IPS-NIHi11 (cell line): ENCODE results near the gene SLC25A22.
A peak's percentile ranks its signal among the peaks of the same experiment; 100 is the strongest.

Source experiments
- DNase-seq: peaks from one replicate; pipeline ENCODE4 v3.0.0; 2012; ENCODE audit warnings: mixed read lengths, low spot score

Gene SLC25A22

DNA sequence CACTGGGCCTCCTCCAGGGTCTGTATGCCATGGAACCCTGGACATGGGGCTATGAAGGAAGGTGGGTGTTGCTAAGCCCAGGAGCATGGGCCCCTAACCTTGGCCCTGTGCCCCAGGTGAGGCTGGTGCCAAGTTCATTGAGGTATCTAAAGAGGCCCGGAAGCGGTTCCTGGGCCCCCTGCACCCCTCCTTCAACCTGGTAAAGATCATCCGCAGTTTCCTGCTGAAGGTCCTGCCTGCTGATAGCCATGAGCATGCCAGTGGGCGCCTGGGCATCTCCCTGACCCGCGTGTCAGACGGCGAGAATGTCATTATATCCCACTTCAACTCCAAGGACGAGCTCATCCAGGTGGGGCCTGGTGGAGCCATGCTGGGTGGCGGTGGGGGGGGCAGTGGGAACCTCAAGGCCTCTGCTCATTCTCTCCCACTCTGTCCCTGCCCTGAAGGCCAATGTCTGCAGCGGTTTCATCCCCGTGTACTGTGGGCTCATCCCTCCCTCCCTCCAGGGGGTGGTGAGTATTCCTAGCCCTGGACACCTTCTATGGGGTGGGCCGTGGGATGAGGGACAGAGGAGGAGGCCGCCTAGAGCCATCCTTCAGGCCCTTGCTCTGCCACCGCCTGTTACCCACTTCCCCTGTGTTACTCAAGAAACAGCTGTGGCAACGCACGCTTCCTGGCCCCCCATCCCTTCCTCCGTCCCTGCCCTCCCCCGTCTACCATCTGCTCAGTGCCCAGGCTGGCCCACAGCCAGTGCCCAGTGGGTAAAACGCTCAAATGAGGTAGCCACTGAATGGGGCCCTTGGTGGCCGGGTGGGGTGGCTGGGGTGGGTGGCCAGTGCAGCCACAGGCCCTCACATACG lies 23.7 kb upstream of the SLC25A22 start:
- DNase-seq: no peak

DNA sequence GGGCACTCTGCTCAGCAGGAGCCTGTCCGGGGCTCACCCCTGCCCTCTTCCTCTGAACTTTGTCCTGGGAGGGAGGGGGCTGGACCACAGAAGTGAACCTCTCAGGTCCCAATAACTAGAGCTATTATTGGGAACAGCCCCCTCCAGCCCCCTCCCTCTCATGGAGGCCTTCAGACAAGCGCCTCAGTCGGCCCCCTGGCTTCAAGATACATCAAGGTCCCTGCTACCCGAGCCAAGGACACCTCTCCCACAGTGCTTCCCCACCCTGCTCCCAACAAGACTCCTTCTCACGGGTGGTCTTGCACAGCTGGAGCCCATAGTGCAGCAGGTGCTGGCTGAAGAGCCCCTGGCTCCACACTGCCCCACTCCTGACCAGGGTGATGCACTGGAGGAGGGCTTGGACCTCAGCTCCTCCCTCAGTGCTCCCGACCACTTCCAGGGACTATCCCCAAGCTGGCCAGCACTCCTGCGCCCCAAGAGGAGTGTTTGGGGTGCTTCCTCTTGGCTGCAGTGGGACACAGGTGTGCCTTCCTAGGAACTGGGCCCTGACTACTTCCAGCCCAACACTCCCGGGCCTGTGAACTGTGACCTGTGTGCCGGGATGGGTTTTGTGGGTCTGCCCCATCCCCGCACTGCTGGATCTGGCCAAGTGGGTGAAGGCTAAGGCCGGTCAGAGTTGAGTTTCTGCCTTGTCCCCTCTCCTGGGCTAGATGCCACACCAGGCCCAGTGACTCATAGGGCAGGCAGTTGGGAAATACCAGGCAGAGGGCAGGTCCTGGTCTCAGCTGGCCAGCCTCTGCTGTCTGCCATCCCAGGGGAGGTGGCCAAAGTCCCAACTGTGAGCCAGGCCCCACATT lies 22.8 kb upstream of the SLC25A22 start:
- no peak for DNase-seq

DNA sequence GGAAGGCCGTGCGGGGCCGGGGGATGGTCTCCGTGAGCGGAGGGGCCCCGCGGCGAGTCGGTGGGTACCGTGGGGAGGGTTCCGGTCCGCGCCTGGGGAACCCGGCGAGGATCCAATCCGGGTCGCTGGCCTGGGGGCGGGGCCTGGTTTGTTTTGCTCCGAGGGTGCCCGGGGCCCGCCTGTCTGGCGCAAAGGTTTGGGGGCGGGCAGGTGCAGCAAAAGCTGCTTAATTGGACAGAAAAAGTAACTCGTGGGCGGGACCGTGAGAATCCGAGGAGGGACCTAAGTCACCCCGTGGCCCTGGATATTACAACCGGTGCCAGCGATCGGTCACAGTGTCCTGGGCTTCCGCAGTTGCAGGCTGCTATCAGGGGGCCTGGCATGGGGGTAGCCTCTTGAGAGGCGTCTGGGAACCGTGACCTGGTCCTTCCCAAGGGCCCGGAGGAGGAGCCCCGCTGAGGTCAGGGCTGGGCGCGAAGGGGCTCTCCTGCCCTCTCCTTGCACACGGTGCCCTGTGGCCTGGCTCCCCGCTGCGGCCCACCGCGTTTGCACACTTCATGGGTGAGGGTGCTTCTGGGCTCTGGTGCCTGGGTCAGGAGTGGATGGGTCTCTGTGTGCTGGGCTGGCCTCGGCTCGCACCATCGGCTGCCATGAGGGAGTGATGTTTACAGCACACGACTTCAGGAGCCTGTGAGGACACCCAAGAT lies 22.0 kb upstream of the SLC25A22 start:
- peak; percentile 81 for DNase-seq

DNA sequence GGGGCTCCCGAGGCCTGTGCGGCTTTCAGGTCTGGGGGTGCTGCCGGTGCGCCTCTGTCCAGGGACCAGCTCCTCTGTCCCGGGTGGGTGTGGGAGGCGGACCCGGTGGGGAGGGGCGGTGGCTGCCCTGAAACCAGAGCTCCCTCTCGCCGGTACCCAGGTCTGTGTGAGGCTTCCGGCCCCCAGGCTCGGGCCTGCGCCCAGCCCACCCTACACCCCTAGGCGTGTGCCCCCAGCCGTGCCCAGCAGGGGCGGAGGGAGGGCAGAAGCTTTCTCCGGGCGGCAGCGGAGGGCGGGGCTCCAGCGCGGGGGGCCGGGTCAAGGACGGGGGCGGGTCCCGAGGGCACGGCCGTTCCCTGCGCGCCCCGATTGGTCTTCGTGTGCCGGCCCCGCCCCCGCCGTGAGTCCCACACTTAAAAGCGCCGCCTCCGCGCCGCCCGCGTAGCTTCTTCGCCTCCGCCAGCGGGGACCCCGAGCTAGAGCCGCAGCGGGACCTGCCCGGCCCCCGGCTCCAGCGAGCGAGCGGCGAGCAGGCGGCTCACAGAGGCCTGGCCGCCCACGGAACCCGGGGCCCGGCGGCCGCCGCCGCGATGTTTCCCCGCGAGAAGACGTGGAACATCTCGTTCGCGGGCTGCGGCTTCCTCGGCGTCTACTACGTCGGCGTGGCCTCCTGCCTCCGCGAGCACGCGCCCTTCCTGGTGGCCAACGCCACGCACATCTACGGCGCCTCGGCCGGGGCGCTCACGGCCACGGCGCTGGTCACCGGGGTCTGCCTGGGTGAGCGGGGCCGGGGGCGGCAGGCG lies 21.2 kb upstream of the SLC25A22 start:
- DNase-seq: peak; percentile 94

DNA sequence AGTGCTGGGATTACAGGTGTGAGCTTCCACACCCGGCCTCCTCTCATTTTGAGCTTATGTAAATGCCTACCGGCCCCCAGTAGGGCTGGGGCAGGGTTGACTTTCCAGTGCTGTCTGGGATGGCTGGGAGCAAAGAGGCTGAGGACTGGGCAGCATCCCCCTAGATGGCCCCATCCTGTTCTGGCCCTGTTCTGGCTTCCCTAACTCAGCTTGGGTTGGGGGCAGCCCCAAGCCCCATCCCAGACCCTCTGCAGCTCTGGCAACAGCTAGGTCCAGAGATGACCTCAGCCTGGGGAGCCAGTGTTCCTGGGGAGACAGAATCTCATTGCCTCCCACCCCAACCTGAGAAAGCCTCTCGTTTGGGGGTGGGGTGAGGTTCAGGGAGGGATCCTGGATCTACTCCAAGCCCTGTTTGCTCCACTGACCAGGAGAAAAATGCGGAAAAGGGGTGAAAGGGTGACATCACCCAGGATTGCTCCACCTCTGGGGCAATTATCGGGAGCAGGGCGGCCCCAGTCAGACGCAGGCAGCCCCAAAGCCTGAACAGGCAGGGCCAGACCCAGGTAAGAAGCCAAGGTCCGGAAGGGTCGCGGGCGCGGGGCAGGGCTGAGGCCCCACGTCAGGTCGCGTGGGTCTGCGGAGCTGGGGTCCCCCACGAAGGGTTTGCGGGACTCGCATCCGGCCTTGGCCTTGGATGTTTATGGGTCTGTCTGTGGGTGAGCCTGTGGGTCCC lies 20.5 kb upstream of the SLC25A22 start, which contains the start of gene PNPLA2:
PNPLA2 (plus strand) TSS at position 519 of the 733 bp plus-strand sequence. CDS start 805 bp downstream, outside the sequence.
- no peak for DNase-seq

DNA sequence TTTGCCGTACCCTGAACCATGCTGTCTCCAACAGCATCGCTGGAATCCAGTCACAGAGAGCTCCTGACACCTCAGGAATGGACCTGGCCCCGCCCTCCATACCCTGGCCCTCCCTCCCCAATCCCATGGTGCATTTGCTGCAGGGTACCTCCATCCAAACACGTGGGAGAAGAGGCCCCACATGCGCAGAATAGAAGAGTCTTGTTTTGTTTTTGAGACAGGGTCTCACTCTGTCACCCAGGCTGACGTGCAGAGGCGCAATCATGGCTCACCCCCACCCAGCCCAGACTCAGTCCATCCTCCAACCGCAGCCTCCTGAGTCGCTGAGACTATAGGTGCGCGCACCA lies 18.3 kb upstream of the SLC25A22 start:
- DNase-seq: no peak

DNA sequence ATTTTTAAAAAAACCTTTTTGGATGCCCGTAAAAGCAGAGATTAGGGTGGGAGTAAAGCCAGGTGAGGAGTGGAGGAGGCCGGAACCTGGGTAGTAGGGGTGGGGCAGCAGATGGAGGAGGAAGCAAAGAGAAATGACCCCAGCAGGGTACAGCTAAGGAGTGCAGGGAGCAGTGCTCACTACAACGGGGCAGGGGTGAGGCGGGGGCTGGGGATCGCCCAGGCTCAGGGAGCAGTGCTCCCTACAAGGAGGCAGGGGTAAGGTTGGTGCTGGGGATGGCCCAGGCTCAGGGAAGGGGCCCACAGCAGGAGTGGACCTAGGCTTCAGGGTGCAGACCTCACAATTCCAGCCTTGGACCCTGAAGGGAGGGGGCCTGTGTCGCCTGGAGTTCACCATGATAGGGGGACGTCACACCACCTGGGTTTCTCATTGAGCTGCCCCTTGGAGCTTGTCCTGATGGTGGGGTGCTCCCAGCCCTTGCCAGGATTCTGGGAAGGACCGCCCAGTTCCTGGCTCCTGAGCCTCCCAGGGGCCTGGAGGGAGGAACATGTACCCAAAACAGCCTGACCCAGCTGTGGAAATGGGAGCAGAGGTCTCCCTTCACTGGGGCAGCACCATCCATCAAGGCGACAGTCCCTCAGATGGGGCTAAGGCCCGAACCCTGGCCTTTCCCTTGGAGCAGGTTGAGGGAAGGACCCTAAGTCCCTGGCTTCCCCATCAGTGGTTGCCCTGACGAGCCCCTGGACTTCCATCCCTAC lies 17.8 kb upstream of the SLC25A22 start:
- no peak for DNase-seq

DNA sequence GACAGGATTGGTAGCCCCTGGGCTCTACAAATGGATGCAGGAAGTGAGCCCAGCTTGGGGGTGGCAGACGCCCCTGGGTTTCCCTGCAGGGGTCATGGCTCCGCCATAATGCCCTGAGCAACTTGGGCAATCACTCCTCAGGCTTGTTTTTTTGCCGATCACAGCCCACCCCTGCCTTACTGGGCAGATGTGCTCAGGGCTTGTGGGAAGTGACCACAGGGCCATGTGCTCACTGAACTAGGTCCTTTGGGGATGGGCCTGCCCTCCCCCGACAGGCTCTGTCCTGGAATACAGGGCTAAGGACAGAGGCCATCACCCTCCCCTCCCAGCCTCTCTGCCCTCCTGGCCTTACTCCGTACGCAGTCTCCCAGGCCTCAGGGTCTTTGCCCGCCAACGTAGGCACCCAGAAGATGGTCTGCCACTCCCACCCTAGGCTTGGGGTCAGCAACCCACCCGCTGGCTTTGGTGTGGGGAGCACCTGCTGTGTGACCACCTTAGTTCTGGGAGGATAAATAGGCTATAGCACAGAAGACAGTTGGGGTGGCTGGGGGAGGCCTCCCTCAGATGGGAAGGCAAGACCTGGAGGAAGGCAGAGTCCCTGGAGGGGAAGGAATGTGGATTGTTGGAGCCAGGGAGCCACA lies 15.5 kb upstream of the SLC25A22 start:
- no peak for DNase-seq

DNA sequence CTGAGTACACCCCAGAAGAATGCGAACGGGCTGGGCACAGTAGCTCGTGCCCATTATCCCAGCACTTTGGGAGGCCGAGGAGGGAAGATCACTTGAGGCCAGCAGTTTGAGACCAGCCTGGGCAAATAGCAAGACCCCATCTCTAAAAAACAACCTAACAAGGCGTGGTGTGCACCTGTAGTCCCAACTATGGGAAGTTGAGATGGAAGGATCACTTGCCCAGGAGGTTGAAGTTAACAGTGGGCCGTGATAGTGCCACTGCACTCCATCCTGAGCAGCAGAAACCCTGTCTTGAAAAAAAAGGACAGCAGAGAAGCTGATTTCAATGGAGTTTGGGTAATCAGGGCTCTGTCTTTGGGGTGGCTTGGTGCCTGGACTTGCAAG lies 15.0 kb upstream of the SLC25A22 start:
- no peak for DNase-seq

DNA sequence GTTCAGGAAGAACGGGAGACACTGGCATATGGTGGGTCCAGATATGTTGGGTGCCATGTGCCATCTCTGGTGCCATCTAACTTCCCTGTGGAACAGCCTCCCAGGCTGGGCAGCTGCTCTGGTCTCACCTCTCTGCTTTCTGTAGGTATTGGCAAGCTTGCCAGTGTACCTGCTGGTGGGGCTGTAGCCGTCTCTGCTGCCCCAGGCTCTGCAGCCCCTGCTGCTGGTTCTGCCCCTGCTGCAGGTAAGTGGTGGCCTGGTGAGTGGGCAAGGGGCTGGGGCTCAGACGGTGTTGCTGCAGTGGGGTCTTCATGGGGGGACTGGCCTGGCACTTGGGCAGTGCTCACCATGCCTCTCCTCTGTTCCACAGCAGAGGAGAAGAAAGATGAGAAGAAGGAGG lies 14.3 kb upstream of the SLC25A22 start:
- no peak for DNase-seq

DNA sequence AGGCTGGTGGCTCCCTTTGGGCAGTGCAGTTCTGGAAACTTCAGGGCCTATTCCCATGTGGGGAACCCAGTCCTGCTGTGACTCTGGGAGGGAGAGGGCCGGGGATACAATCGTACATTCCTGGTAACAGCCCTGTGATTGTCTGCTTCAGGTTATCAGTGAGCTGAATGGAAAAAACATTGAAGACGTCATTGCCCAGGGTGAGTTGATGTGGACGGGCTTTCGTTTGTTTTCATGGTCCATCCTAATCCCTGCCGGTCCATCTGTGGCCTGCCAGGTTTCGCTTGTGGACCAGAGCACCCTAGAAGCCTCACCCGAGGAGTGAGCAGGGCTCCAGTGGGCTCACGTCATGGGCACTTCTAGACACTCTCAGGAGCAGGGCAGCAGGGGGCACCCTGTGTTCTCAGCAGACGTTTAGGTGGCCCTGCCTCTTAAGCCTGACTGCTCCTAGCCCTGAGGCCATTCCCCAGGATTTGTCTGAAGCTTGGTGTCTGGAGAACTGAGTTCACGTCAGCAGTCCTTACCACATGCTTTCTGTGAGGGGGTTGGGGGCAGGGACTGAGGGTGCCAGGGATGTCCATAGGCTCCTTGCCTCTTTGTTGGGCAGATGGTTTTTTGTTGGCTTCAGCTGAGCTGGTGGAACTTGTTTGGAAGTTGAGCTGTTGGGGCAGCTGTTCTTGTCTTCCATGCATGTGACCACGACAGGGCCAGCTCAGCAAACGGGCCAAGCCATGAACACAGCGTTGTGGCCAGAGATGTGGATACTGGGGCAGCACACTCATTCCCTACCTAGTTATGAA lies 13.6 kb upstream of the SLC25A22 start:
- DNase-seq: no peak

DNA sequence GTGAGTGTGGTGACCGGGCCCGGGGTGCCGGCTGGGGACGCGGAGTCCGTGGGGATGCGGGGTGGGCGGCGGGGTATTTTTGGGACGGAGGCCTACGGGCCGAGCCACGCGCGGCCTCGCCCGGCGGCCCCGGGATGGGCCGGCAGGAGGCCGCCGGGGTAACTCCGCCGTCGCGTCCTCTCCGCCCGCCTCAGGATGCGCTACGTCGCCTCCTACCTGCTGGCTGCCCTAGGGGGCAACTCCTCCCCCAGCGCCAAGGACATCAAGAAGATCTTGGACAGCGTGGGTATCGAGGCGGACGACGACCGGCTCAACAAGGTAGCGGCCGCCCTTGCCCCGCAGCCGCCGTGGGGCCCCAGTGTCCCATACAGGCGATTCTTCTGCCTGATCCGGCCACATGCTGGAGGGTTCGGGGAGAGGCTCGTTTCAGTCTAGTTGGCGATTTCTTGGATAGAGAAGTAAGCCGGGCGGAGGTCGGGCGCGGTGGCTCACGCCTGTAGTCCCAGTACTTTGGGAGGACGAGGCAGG lies 12.0 kb upstream of the SLC25A22 start:
- no peak for DNase-seq

DNA sequence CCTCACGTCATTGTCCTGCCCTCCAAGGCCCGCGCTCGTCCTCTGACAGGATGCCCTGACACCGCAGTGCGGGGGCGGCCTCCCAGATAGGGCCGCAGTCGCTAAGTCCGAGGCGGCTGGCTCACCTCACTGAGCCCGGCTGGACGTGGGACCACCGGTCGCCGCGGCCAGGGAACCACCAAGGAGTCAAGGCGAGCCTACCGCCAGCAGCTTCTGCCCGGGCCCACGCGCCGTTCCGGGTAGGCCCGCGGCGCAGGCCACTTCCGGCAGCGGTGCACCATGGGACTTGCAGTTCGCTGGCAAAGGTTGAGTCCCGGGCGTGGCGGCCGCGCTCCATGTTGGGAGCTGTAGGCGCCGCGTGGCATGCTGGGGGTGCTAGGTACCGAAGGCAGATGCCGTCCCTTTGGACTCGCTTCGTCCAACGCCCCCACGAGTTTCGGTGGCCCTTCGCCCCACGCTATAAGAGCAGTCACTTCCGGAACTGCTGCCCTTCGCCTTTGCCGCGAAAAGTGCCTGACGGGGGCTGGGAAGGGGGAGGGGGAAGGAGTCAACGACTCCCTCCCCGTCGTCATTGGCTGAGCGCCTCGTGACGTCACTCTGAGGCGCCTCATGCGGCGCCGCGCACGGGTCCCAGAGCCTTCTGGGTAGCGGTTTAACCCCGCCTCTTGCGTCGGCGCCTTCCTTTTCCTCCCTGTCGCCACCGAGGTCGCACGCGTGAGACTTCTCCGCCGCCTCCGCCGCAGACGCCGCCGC lies 11.4 kb upstream of the SLC25A22 start, which contains the start of gene RPLP2:
RPLP2 (plus strand) TSS at position 681 of the 753 bp plus-strand sequence. CDS start 268 bp downstream, outside the sequence.
- peak; percentile 93 for DNase-seq

DNA sequence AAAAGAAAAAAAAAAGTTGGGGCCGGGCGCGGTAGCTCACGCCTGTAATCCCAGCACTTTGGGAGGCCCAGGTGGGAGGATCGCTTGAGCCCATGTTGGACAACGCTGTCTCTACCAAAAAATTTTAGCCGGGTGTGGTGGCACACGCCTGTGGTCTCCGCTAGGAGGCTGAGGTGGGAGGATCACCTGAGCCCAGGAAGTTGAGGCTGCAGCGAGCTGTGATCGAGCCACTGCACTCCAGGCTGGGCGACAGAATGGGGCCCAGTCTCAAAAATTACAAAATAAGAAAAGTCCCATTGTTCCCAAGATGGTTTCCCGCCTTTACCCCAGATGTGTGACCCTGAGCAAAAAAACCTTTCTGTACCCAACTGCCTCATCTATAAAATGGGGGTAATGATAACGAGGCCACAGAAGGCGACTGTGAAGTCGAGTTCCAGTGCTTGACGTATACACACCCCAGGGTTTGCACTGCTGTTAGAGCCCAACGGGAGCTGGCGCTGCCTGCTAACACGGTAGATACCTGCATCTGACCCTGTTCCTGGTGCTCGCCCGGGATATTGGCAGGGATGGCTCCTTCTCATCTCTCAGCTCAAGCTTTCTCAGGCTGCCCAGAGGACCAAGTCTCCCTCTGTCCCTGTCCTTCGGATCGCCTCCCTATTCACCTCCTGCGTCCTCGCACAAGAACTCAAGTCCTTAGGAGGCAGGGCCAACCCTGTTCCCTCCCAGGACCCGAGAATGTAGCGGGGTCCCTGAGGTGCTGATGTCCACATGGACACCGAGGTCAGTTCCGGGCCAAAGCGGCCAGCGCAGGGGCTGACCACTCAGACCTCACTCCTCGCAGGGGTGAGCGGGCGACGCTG lies 10.6 kb upstream of the SLC25A22 start:
- DNase-seq: no peak

DNA sequence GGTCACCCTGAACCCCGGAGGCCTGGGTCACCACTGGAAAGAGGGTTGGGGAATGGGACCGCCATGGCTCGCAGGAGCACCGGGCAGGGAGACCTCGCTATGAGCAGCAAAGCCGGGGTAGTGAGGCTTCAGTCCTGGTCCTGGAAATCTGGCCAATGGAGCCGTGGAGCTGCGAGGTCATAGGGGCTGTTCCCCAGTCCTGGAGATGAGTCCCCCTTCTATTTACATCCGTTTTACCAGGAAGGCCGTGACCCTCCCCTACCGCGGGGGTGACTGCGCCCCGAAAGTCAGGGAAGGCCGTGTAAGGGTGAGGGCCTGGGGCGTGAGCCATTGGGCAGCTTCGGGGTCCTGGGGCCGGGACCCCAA lies 6.5 kb upstream of the SLC25A22 start:
- no peak for DNase-seq

DNA sequence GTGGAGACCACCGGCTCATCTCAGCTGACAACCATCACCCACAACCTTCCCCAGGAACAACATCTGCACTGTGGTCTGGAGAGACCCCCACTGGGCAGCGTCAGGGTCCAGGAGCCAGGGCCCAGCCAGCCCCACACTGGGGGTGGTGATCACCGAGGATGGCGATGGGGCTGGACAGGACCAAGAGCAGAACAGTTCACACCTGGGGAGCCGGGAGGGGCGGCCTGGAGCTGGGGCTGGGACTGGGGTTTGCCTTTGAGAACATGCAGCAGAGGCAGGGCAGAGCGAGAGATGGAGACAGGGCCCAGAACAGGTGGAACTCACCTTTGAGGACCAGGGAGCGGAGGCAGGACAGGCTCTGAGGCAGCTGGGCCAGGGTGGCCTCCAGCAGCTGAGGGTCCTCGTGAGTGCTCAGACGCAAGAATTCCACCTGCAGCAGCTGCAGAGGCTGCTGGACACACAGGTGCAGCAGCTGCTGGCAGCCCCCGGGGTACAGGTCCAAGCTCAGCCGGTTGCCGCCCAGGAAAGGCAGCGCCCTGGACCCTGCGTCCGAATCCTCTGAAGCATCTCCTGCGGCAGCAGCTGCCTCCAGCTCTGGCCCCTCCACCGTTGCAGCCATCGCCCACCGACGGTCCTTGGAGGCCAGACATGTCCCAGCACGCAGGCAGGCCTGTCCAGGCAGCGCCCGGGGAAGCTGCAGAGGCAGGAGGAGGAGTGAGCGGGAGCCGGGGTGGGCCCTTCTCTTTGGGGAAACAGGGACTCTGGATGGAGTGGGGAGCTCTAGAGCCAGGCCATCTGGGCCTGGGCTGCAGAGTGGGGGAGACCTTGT lies 5.9 kb upstream of the SLC25A22 start:
- DNase-seq: no peak
